GM12801 (cell line): Measurements from ENCODE around the gene PRKAG3.

Experiments used
- TF ChIP-seq, protein P1 (sequence below): IDR thresholded peaks from one replicate; pipeline ENCODE4 v1.5.1; 2011; ENCODE audit warnings: control low read depth; ENCODE audit not compliant: insufficient read length; ENCODE audit errors: extremely low read depth

PRKAG3 gene

DNA sequence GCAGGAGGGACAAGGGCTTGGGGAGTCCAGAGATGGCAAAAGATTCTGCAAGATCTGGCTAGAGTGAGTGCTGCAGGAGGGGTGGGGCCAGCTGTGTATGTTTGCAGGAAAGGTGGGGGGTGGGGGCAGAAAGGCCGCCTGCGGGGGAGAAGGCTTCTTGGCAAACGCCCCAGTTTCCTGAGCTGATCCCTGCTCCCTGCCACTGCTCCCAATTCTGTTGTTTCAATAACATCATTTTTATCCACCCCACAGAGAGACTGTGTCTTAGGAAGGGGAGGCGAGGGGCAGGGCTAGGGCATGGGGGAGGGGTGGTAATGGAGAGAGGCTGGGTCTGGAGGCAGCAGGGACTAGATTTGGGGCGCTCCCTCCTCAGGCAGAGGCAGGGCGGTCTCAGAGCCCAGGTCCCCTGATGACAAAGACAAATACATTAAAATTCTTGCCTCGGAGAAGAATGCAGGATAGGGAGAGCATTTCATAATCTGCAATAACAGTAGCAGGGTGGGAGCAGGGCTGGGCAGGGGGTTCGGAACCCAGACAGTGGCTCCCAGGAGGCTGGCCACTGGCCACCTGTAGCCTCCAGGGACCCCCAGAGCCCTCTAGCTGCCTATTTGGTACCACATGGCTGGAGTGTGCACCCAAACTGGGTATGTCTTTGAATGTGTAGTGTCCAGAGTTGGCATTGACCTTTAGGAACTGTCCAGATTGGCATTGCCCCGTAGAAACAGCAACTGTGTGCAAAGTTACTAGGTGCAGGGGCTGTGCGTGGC, 26.0 kb upstream of the PRKAG3 start:
- TF ChIP-seq, protein P1, sequence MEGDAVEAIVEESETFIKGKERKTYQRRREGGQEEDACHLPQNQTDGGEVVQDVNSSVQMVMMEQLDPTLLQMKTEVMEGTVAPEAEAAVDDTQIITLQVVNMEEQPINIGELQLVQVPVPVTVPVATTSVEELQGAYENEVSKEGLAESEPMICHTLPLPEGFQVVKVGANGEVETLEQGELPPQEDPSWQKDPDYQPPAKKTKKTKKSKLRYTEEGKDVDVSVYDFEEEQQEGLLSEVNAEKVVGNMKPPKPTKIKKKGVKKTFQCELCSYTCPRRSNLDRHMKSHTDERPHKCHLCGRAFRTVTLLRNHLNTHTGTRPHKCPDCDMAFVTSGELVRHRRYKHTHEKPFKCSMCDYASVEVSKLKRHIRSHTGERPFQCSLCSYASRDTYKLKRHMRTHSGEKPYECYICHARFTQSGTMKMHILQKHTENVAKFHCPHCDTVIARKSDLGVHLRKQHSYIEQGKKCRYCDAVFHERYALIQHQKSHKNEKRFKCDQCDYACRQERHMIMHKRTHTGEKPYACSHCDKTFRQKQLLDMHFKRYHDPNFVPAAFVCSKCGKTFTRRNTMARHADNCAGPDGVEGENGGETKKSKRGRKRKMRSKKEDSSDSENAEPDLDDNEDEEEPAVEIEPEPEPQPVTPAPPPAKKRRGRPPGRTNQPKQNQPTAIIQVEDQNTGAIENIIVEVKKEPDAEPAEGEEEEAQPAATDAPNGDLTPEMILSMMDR = no peak

DNA sequence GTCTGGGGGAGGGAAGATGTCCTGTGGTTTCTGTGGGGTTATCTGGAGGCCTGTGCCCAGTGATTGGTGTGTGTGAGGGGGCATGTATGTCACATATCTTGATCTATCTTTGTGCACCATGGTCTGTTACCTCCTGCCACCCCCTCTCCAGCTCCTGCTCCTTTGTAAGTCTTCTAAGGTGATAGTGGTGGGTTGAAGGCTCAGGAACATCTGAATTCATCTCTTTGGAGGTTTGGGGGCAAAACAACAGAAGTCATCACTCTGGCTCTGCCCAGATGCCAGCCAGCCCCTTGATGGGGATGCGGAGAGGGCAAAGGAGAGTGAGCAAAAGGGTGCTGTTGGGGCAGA, 25.3 kb upstream of the PRKAG3 start:
- TF ChIP-seq, protein P1 = no peak

DNA sequence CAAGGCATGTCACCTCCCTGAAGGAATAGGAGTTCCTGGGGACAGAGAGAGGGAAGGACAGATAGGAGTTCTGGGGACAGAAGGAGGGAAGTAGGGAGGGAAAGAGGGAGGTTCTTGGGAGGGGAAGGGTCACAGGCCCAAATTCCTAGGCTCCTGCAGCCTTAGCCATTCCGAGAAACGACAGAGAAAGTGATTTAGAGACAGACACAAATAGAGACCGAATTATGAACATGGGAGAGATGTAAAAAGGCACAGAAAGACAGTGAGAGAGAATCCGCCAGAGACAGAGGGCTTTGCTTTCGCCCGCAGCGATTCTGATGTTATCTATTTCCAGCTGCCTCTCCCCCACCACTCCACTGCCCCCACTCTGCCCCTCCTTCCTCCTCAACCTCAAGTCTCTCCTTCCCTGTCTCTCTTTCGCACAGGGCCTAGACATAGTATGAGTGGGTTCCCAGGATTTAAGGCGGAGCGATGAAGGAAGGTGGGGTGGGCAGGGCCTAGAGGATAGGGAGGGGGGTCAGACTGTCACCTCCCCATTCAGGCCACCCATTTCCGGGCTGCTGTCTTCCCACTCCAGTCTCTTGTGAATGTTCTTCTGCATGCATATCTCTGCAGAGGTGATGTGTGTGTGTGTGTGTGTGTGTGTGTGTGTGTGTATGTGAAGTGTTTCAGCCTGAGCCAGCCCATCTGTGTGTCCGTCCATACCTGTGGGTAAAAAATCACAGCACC, 24.7 kb upstream of the PRKAG3 start:
- TF ChIP-seq, protein P1 = no peak

DNA sequence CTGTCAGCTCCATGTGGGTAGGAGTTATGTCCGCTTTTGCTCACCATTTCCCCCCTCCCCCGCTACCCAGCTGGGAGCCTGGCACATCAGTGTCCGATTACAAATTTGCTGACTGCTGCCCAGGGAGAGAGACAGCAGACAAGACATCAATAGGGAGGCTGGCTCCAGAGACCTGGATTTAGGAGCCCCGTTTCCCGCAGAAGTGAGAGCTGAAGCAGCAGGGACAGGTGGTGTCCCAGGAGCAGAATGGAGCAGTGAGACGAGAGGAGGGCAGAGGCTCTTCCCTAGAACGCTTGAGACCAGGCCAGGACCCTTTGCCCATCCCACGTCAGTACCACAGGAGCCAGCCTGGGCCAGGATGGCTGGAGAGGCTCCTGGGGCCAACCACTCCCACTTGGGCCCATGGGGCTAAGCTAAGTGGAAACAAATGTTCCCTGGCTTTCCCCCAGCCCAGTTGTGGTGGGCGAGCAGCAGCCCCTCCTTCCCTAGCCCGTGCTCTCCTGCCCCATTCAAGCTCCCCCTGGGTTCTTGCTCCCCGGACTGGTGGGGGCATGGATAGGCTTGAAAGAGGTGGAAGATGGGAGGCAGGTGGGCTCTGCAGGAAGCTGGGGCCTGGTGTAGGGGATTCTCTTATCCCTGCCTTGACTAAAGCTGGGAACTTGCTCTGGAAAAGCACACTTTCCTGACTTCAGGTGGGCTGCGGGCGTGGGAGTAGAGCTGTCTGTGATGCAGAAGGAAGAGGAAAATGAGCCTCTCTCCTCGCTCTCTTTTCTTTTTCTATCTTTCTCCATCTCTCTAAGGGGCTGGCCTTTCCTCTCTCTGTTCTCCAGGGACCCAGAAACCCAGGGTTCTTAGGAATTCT, 23.9 kb upstream of the PRKAG3 start:
- TF ChIP-seq, protein P1 = no peak

DNA sequence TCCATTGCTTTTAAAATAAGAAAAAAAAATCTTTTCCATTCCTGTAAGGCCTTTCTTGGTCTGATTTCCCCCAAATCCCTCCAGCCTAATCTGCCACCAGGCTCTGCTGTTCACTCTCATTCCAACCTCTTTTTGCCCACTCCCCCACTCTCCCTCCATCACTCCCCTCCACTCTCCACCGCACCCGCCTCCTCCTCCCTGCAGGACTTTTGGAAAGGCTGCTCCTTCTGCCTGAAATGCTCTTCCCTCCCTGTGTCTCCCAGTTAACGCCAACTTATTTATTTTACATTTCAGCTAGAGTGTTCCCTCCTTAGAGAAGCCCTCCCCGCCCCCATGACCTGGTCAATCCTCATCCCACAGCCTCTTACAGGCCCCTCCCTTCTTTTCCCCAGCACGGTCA, 23.3 kb upstream of the PRKAG3 start:
- TF ChIP-seq, protein P1 = no peak

DNA sequence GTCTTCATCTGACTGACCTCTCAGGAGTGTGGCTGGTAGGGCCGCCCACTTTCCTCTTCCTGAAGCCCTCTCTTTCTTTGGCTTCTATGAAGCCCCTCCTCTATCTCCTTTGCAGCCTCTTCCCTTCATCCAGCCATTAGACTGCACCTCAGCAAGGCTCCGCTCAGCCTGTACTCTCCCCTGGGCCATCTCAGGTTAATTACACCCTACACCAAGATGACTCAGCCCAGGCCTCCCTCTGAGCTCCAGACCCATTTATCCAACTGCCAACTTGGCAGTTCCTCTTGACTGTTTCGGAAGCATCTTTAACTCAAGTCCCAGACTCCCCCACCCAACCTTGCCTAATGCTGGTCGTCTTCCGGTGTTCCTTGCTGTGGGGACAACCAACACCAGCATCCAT, 22.2 kb upstream of the PRKAG3 start:
- TF ChIP-seq, protein P1 = no peak
